Jurkat, Clone E6-1 (cell line): ENCODE measurements around the gene CNPY1.

Source experiments
- DNase-seq: peaks from one replicate; pipeline ENCODE4 v3.0.0-alpha.2; 2011; ENCODE audit warnings: low read depth, low spot score
- H3K4me3 ChIP-seq: 2 replicates; pipeline ENCODE4 v1.5.1; 2011; ENCODE audit warnings: mild to moderate bottlenecking, low read length, control low read depth, moderate library complexity

Gene CNPY1

DNA sequence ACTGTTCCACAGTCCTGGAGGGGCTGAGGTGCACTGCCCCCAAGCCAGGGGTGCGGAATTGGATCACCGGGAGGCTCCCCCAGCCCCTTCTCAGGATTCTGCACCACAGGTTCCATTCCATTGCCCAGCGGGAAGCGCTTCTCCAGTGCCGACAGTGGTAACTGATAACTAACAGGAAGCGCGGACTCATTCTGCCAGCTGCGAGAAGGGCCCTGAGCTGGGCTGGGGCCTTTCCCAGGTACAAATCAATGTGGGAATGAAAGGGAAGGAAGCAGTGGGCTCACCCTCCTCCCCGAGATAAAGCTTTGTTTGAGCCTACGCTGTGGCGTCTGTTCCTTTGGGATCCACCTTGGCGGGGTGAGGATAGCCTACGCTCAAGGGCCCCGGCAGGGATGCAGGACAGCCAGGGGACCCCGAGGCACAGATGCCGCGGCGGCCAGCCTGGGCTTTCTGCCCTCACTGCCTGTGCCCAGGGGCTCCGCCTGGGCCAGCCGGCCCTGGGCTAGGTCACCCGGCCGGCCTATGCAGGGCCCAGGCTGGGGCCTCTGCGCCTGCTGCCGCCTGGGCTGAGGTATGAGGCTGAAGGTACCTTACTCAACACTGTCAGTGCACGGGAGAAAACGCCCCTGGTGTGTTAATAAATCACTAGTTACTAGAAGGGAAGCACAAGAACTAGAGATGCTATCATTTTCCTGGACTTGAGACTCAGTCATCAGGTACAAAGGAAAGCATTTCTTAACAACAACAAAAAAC, 49.0 kb downstream of the CNPY1 start:
- no peak overlapping the region for H3K4me3 ChIP-seq
- no peak for DNase-seq

DNA sequence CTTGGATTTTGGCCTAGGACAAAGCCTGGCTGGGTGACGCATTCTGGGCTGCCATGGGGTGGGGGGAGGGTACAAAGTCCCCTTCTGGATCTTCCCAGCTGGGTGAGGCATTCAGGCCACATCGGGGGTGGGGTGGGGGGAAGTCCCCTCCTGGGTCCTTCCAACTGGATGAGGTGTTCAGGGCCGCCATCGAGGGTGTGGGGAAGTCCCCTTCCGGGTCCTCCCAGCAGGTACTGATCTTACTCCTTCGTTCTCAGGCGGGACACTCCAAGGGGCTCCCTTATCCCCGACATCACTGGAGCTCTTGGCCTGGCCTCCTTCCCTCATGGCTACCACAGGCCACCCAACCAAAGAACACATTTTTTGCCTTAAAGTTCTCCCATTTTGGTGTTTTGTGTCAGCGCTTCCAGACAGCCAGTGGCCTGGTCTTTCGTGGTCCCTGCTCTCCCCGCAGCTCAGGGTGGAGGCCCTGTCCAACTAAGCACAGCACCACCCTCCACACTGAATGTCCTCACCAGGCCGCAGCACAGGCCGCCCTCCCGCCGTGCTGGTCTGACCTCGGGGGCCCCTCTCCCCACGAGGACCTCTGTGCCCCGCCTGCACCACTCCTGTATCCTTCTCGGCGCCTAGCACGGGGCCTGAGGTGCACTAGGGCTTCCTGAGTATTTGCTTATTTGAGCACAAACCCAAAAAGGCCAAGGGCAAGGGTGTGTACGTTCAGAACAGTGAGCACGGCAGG, 49.9 kb downstream of the CNPY1 start:
- DNase-seq: no peak
- no peak overlapping the region for H3K4me3 ChIP-seq

DNA sequence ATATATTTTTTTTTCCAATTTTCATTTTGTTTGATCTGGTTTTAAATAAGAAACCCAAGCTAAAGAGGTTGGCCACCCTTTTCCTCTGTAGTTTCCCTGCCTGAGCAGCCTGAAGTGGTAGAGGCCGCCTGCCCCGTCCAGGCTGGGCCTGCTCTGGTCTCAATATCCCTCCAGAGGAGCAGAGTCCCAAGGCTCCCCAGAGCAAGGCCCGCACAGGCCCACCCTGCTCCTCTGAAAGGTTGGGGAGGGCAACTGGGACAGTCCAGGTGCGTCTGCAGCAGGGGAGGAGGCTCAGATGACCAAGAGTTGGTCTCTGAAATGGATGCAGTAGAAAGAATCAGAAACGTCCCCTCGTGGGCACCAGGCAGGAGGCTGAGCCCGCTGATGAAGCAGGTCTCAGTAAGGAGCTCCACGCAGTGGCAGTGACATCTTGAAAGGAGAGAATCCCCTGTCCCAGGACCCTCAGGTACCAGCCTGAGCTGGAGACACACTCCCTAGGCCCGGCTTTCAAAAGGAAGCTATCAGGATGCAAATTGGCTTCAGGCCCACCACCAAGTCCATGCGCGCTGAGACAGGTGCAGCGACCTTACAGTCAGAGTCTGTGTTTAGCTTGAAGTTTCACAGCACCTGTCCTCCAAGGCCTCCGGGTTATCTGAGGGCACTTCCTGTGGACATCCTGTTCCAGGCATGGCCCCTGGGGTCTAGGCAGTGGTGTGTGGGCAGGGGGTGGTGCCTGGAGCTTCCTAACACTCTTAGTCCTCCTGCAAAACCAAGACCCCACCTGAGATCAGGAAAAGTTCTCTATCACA, 50.7 kb downstream of the CNPY1 start:
- no peak overlapping the region for H3K4me3 ChIP-seq
- DNase-seq: no peak

DNA sequence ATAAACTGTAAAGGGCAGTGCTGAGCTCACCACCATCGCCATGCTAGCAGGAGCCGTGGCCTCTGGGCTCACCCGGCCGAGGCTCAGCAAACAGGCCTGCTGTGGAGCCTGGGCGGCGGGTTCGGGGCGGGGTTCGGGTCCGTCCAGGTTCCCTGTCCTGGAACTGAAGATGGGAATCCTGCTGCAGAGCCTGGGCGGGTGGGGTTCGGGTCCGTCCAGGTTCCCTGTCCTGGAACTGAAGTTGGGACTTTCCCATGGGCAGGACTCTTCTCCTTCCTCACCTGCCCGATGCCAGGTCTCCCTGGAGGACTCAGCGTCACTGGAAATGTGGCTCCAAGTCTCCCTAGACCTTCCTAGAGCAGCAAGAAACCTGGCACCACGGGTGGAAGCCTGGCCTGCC, 51.8 kb downstream of the CNPY1 start:
- DNase-seq: no peak

DNA sequence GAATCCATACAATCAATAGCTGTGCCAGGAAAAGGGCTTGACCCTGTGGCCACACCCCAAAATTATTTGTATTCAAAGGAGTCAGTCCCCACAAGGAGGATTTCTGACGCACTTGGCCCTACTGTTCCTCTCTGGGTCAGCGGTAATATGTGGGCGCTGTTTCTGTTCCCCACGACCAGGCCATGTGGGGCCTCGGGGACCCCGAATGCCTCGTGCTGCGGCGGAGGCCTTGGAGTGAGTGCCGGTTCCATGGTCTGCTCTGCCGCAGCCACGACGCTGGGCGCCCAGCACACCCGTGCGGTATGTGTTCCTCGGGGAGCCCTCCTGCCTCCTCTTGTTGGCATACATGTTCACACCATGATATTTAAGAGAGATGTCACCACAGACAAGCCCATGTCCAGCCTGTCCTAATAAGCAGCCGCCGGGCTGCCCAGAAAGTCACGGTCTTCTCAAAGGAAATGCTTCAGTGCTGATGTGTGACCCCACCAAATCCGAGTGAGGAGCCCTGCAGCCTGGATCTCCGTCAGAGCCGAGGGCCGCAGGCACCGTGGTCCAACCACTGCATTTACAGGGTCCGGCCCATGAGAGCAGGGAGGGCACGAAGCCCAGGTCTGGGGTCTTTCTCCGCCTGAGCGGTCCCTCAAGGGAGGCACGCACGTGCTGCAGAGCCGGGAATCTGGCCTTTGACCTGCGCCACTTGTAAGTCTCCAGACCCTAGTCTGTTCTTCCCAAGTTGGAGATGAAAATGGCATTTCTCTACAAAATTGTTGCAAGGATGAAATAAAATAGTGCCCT, 52.4 kb downstream of the CNPY1 start:
- H3K4me3 ChIP-seq: no peak overlapping the region
- no peak for DNase-seq

More for the DNA sequence above, 51.8 kb downstream of the CNPY1 start:
- no peak overlapping the region for H3K4me3 ChIP-seq

DNA sequence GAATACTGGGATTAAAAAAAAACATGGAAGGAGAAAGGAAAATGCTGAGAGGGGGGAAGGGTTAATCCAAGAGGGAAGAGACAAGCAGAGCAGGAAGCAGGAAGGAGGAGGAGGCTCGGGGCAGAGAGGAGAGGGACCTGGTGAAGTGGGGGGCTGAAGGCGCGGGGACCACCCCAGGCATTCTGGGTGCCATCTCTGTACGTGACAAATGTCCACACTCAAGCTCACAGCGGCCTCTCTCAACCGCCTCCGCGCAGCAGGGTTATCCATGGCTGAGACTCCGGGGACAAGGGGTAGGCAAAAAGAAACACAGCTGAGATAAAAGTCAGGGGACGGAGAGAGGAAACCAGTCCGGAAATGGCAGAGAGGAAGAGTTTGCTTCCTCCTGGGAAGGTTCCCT, 54.5 kb downstream of the CNPY1 start:
- no peak for DNase-seq
- no peak overlapping the region for H3K4me3 ChIP-seq

DNA sequence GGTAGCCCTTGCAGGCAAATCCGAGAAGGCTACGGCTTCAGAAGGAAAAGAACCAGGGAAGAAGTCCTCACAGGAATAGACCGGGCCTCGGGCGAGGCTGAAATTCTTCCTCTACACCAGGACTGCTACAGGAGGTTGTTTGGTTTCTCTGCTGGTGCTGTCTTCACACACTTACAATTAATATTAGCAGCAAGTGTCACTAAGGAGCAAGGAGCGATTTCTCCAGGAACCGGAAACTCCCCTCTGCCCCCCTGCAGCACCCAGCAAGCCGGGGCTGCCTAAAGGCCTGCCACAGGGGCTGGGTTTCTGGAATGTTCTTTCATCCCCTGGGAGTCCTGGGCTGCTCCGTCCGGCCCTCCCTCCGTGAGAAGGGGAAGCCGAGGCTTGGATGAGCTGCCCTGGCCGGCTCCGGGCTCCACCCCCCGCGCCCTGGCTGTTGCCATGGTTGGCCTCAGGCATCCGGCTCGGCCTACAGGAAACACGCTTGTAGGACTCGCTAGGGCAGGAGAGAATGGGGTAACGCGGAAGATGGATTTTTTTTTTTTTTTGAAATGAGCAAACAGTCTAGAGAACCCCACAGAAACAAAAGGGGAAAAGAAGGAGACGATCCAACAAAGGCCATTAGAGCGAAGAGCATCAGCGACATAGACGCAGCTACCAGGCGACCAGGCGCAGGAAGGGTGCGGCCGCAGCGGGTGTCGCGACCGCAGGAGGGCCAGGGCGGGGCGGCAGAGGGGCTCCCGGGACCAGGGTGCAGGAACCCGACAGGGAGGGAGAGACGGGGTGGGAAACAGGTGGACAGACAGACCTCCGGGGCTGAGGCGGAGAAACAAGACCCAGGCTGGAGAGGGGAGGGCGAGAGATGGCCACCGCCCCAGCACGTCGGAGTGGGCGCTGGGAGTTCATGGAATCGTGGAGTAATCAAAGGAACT, 55.4 kb downstream of the CNPY1 start:
- no peak overlapping the region for H3K4me3 ChIP-seq
- no peak for DNase-seq

DNA sequence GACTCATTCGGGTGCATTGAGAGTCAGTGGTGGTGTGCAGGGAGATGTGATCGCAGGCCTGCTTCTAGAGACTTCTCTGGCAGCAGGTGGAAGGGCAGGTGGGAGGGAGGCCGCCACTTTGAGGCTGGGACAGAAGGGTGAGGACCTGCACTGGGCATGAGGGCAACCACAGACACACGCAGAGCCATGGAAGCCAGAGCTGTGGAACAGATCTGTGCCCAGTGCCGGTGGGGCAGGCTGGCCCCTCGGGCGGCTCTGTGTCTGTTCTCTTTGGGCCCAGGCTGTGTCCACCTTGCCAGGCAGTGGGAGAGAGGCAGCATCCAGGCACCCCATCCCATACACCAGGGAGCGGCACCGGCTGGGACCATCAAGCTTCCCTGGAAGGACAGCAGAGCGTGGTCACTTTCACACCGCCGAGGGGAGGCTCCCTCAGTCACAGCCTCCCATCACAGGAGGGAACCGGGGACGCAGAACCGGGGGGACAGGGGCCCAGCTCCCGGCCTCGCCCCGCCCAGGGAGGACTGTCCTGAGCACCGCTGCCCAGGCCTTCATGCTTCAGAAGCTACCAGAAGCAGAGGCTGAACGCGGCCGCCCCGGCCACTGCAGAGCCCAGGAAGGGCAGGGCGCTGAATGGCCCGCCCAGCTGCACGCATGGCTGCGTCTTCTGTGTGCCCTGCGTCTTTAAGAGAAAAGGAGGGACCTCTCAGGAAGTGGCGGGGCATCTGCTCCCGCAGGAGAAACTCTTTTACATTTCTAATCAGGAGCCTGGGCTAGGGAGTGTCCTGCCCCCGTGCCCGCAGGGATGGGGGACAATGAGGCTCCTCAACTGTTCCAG, 56.3 kb downstream of the CNPY1 start:
- H3K4me3 ChIP-seq: no peak overlapping the region
- DNase-seq: no peak

DNA sequence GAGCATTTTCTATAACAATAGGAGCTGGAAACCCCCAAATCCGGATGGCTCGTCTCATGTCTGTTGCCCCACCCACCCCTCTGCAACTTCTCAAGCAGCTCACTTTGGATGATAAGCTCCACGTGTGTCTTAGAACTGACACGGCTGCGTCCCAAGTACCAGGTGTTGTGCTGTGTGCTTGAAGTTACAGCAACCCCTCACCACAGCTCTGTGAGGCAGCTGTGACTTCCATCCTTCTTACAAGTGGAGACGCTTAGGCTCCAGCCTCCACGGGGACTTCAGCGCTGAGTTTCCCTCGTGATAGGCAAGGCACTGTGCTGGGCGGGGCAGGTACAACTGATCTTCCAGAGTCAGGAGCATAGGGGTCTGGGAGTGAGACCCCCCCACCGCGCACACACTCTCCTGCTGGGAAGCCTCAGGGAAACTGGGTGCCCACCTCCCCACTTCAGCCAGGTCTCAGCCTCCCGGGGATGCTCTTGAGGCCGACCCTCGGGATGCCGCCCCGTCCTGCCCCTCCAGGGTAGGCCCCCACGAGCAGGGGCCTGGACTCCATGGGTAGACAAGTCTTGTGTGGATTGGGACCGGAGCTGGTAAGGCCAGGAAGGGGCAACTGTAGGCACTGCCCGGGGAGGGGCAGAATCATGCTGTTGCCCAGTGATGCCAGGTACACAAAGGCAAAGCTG, 57.1 kb downstream of the CNPY1 start:
- DNase-seq: peak; percentile 69
- no peak overlapping the region for H3K4me3 ChIP-seq

DNA sequence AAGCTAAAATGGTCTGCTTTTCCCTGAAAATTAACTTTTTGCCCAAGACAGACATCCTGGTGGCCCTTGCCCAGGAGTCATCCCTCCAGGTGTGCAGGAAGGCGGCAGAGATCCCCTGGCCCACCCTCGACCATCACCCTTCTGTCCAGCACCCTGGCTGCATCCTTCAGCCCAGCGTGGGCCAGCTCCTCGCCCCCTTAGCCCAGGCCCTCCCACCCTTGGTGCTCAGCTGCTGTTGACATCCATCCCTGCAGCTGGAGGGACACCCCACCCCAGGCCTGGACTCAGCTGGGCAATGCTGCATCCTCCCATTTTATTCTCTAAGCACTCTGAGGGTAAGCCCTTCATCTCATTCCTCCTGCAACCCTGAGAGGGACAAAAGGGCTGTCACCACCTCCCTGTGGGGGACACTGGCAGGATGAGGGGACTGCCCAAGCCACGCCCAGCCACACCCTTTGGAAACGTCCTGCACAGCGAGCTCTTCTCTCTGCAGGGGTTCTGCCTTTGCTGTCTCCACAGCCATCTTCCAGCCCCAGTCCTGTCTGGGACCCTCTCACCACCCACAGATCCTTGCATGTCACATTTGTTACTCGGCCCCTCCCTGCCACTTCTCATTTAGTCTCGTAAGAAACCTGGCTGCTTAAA, 57.8 kb downstream of the CNPY1 start:
- no peak for DNase-seq

DNA sequence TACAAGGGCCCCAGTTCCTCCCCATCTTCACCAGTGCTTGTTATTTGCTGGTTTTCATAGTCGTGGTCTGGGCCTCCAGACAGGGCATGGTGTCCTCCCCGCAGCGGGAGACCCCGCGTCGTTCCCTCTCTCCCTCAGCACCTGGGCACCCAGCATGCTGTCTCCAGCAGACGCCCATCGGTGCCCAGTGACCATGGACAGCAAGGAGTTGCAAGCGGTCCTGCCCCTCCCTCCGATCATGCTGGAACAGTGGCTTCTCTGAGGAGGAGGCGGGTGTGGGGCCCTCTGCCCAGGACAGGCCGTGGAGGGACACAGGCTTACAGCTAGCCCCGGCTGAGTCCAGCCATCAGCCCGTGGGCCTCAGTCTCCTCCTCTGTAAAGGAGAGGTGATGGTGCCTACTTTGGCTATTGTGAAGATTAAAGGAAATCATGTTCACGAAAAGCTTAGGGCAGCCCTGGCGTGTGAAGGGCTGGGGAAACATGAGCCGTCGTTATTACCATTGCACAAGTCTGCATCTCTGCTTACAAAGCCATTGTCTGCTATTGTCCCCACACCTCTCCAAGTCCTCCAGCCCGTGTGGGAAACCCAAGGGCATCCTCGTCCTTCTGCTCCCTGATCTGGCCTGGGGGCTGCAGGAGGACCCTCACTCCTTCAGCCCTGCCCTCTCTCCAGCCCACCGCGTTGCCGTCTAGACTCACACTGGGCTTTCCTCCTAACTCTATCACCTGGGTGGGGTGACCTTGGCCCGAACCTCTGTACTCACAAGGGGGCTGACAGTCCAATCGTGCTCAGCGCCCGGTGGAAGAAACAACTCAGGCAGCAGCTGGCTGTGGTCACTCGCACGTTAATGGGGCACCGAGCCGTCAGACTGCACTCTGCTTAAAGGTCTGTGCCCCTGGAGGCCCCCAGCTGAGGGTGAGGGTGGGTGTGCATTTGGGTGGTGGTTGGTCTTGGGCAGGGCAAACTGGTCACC, 58.6 kb downstream of the CNPY1 start:
- no peak overlapping the region for H3K4me3 ChIP-seq
- no peak for DNase-seq

More for the DNA sequence above, 57.8 kb downstream of the CNPY1 start:
- H3K4me3 ChIP-seq: no peak overlapping the region

DNA sequence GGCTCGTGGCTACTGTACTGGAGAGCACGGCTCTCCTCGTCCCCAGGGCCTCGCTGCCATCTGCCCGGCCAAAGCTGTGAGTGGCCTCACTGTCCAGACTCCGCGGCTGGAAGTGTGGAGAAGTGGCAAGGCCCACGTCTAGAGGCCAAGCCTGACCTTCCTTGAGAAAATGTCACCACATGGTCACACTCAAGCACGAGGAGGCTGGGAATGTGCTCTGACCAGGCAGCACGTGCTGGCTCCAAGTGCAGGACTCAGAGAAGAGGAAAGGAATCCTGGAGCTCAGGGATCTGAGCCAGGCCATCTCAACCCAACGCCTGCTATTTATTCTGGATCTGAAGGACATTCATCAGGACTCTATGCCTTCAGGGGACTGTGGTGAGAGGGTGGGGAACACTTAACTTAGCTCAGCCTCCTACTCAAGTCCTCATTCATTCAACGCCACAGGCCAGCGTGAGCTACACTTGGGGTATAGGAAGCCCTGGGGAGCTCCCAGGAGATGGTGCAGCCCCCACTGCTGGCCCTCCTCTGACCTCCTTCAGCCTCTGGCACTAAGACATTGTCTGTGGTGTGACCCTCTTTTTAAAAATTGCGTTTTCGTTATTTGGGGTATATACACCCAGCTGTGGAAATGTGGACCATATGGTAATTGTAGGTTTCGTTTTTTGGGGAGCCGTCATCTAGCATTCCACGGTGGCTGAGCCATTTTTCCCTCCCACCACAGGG, 59.4 kb downstream of the CNPY1 start:
- no peak overlapping the region for H3K4me3 ChIP-seq
- DNase-seq: no peak

DNA sequence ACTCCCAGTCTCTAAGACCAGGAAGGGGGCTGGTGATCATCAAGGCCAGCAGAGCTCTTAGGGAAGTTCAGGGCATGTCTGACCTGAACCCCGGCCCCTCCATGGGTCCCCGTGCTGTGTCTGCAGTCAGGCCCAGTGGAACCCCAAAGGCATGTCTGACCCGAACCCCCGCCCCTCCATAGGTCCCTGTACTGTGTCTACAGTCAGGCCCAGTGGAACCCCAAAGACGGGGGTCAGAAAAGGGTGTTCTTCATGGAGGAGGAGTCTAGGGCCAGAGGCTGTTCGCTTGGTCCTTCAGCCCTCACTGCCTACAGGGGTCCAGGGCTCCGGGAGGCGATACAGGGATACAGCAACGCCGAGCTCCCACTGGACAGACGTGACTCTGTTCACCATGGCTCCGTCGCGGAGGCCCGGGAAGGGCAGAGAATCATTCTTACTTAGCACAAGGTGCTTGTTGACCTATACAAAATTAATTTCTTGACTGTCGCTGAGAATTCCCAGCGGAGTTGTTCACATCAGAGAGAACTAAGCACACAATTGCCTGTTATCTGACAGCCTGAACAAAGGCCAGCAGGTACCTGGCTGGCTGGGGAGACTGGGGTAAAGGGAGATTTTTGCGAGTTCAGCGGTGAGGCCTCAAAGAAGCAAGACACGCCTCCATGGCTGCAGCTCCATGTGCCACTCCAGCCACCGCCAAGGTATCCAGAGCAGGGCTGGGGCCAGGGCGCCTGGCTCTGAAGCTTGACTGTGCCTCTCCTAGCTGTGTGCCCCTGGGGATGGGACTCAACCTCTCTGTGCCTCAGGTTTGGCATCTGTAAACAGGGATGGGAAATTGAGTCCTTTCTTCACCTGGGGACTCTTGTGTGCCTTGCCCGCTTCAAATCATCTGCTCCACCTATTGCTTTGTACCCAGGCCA, 61.6 kb downstream of the CNPY1 start:
- no peak for DNase-seq
- no peak overlapping the region for H3K4me3 ChIP-seq

DNA sequence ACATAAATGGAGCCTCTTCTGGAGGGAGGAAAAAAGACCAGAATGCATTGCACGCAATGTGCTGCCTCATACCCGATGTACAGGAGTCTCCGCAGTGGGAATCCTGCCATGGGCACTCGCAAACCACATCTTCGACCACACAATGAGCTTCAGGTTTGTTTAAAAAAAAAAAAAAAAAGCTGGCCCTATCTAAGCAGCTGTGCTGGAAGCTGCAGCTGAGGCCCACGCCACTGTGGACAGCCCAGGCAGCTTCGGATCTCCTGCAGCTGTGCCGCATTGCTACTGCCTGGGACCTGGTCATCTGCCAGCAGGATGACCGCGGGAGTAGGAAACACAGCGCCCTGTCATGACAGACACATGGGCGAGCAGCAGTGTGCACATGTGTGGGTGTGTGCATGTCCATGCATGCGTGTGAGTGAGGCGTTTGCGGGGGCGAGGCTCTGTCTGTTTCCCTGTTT, 62.5 kb downstream of the CNPY1 start:
- no peak for DNase-seq
- H3K4me3 ChIP-seq: no peak overlapping the region
